SK-N-SH (cell line): ENCODE results near the gene R3HDM2. TPM values are rescaled to one million over a fixed set of nuclear protein-coding genes. Genes with fewer than 3 reads are reported as not detected.

Source experiments
- CTCF ChIA-PET: fragments of 300-600, 350-600 bp; formaldehyde crosslinking; extraction: SDS; loops from one replicate; lab custom pipeline; 2021; lab: Yijun Ruan, JAX
- POLR2A ChIA-PET: fragments of 350-600 bp; sonication (Branson Sonifier 250); formaldehyde crosslinking; extraction: SDS; loops from one replicate; lab custom pipeline; 2020; ENCODE audit warnings: antibody characterized with exemption, inconsistent platforms; lab: Yijun Ruan, JAX
- DNase-seq: peaks from one replicate; pipeline ENCODE4 v3.0.0; 2012
- H2AFZ ChIP-seq: fragments of 200-600 bp; sonication (generic); 2 replicates; pipeline ENCODE4 v1.8.1; 2016; ENCODE audit warnings: antibody characterized with exemption, mild to moderate bottlenecking, low read depth
- H3F3A ChIP-seq: fragments of 200-600 bp; sonication (generic); replicated peaks from 2 replicates; pipeline ENCODE3; 2016; ENCODE audit warnings: antibody characterized with exemption, mild to moderate bottlenecking; ENCODE audit not compliant: insufficient read depth
- H3K27ac ChIP-seq, 2 experiments: fragments of 200-500 bp in 1 of 2; fragments of 200-600 bp in 1 of 2; sonication (Bioruptor generic) in 1 of 2; sonication (generic), shearing (Covaris generic) in 1 of 2; 2 replicates each; pipeline versions ENCODE4 v1.5.1 to v1.6.1; 2014 to 2016; ENCODE audit warnings: low read depth in 2 of 2, inconsistent platforms in 1 of 2, low read length in 1 of 2, mild to moderate bottlenecking in 1 of 2, mixed read lengths in 1 of 2
- H3K27me3 ChIP-seq: fragments of 200-600 bp; sonication (generic), shearing (Covaris generic); 2 replicates; pipeline ENCODE4 v1.6.1; 2016; ENCODE audit warnings: mixed run types; ENCODE audit not compliant: insufficient read depth
- H3K36me3 ChIP-seq, 2 experiments: fragments of 200-500 bp in 1 of 2; fragments of 200-600 bp in 1 of 2; sonication (Bioruptor generic) in 1 of 2; sonication (generic) in 1 of 2; replicated peaks in 1 of 2; 2 replicates each; pipeline versions ENCODE3 to v1.5.1; 2014 to 2016; ENCODE audit warnings: low read length in 1 of 2, mild to moderate bottlenecking in 1 of 2; ENCODE audit not compliant: insufficient read depth in 2 of 2, control insufficient read depth in 1 of 2
- H3K4me1 ChIP-seq, 2 experiments: fragments of 200-500 bp in 1 of 2; fragments of 200-600 bp in 1 of 2; sonication (Bioruptor generic) in 1 of 2; sonication (generic), shearing (Covaris generic) in 1 of 2; 2 replicates each; pipeline versions ENCODE4 v1.5.1 to v1.6.1; 2014 to 2016; ENCODE audit warnings: low read depth in 1 of 2, low read length in 1 of 2, mixed run types in 1 of 2; ENCODE audit not compliant: insufficient read depth in 2 of 2, control insufficient read depth in 1 of 2
- H3K4me2 ChIP-seq: fragments of 200-600 bp; sonication (generic), shearing (Covaris generic); 2 replicates; pipeline ENCODE4 v1.6.1; 2017; ENCODE audit warnings: mixed run types
- H3K4me3 ChIP-seq, 2 experiments: fragments of 200-500 bp in 1 of 2; fragments of 200-600 bp in 1 of 2; sonication (Bioruptor generic) in 1 of 2; sonication (generic), shearing (Covaris generic) in 1 of 2; 2 replicates each; pipeline versions ENCODE4 v1.5.1 to v1.8.1; 2014 to 2016; ENCODE audit warnings: low read depth in 2 of 2, inconsistent platforms in 1 of 2, low read length in 1 of 2, mild to moderate bottlenecking in 1 of 2, mixed read lengths in 1 of 2, moderate library complexity in 1 of 2
- H3K79me2 ChIP-seq: fragments of 200-600 bp; sonication (generic); 2 replicates; pipeline ENCODE4 v1.8.1; 2017; ENCODE audit warnings: mild to moderate bottlenecking; ENCODE audit not compliant: insufficient read depth
- H3K9ac ChIP-seq: fragments of 200-600 bp; sonication (generic); 2 replicates; pipeline ENCODE4 v1.6.1; 2017; ENCODE audit warnings: mixed run types
- H3K9me2 ChIP-seq: fragments of 200-600 bp; sonication (generic); 2 replicates; pipeline ENCODE4 v1.6.1; 2017; ENCODE audit warnings: mixed run types
- H3K9me3 ChIP-seq: fragments of 200-600 bp; sonication (generic); 2 replicates; pipeline ENCODE4 v1.6.1; 2017; ENCODE audit warnings: mixed run types, mild to moderate bottlenecking, moderate library complexity
- H4K20me1 ChIP-seq: fragments of 200-600 bp; sonication (generic); 2 replicates; pipeline ENCODE4 v1.6.1; 2017; ENCODE audit warnings: mild to moderate bottlenecking, mixed run types; ENCODE audit not compliant: insufficient read depth
- CHD2 ChIP-seq: fragments of 150-350 bp; IDR thresholded peaks from 2 replicates; pipeline ENCODE4 v1.6.1; 2018; ENCODE audit warnings: low read length; ENCODE audit not compliant: partially characterized antibody
- CTCF ChIP-seq: fragments of 200-600 bp; sonication (generic); IDR thresholded peaks from 2 replicates; pipeline ENCODE4 v1.6.1; 2017; ENCODE audit warnings: antibody characterized with exemption, mild to moderate bottlenecking, moderate library complexity
- FOSL2 ChIP-seq: IDR thresholded peaks from 2 replicates; pipeline ENCODE4 v1.4.0; 2012; ENCODE audit warnings: low read depth, mild to moderate bottlenecking, moderate library complexity, borderline replicate concordance
- FOXM1 ChIP-seq: IDR thresholded peaks from 2 replicates; pipeline ENCODE4 v1.4.0; 2012; ENCODE audit warnings: low read depth, mild to moderate bottlenecking
- IRF3 ChIP-seq: fragments of 150-350 bp; IDR thresholded peaks from 2 replicates; pipeline ENCODE4 v1.6.1; 2016; ENCODE audit warnings: mild to moderate bottlenecking, low read depth, low read length
- NRF1 ChIP-seq: IDR thresholded peaks from 2 replicates; pipeline ENCODE4 v1.6.1; 2012; ENCODE audit warnings: low read depth, mild to moderate bottlenecking, low read length
- POLR2AphosphoS5 ChIP-seq: IDR thresholded peaks from 2 replicates; pipeline ENCODE4 v1.6.1; 2012; ENCODE audit warnings: low read depth, low read length
- REST ChIP-seq: IDR thresholded peaks from 2 replicates; pipeline ENCODE4 v1.6.1; 2012; ENCODE audit warnings: mild to moderate bottlenecking, low read depth, low read length, moderate library complexity
- RFX5 ChIP-seq: IDR thresholded peaks from 2 replicates; pipeline ENCODE4 v1.6.1; 2012; ENCODE audit warnings: mild to moderate bottlenecking, improper control_type of control experiment, low read length
- SMC3 ChIP-seq: IDR thresholded peaks from 2 replicates; pipeline ENCODE4 v1.6.1; 2012; ENCODE audit warnings: low read depth, low read length, improper control_type of control experiment
- TAF1 ChIP-seq: IDR thresholded peaks from 2 replicates; pipeline ENCODE4 v1.6.1; 2012; ENCODE audit warnings: low read depth, mild to moderate bottlenecking, low read length, moderate library complexity, borderline replicate concordance
- WGBS: methylation state at CpG from one replicate; pipeline ENCODE4 v1.1.6; 2017; ENCODE audit warnings: low lambda C conversion rate; 5-methylcytosine and 5-hydroxymethylcytosine counted together
- polyA plus RNA-seq, 3 experiments: library from polyadenylated mRNA; depleted of rRNA; stranded (reverse); fragments of >200 nt; gene quantifications; 2 replicates each; pipeline ENCODE4 v1.2.3, GENCODE V29; 2012

Gene R3HDM2
- polyA plus RNA-seq, 1 of the 3 experiments (the other 2 are of a cell fraction) = 23.1 TPM

- WGBS = 93% methylated on average over 6 of the region's 9 CpGs
- Histone ChIP-seq H3F3A (peaks cover 14% of the 10 kb centered on the region), H3K4me2 (no peak overlapping the region), H3K9ac (no peak overlapping the region), H3K4me1 (peaks cover 15 to 46% of the 10 kb centered on the region in 2 experiments; a peak in 2 of 4 replicates), H3K27me3 (peaks cover 16% of the 10 kb centered on the region; the same call in 1 of the 2 replicates), H3K36me3 (peaks cover 17 to 29% of the 10 kb centered on the region in 2 experiments), H4K20me1 (no peaks in the 10 kb centered on the region), H3K9me2 (no peaks in the 10 kb centered on the region), H3K9me3 (no peaks in the 10 kb centered on the region), H3K4me3 (no peak overlapping the region), H3K27ac (no peak overlapping the region), H3K79me2 (0 out of 2 replicates have a peak, but pooled peaks cover 2% of the 10 kb centered on the region), H2AFZ (no peak overlapping the region)
- no peak for DNase-seq
- TF ChIP-seq REST (no peak), POLR2AphosphoS5 (no peak), CTCF (no peak), FOSL2 (no peak), TAF1 (no peak), RFX5 (no peak), IRF3 (no peak), FOXM1 (no peak), CHD2 (no peak), NRF1 (no peak), SMC3 (no peak)
- POLR2A ChIA-PET = no interaction called here
- CTCF ChIA-PET = interaction anchor here (1.2 to 31.5 kb wide), 5 partner anchors 10 to 309 kb away, joined by 3 to 937 read pairs (median 103); partner anchors contain the start of genes NXPH4, SHMT2 and STAC3
Measured at GRCh38 chr12:57236925-57237595, 193.8 kb downstream of the R3HDM2 start.
